ENCODE results near the gene OSBPL9.
"Not testable (repeated sequence)": the region's sequence is repeated elsewhere in the genome, so short reads cannot be mapped to it uniquely, and the experiment has no call there.

OSBPL9 gene

GRCh38 chr1:51717842-51718241 is 101.0 kb downstream of the OSBPL9 start:
- DNase-seq, result no peak

- no peak for DNase-seq
Measured at GRCh38 chr1:51719146-51719545, 102.3 kb downstream of the OSBPL9 start.

GRCh38 chr1:51724797-51725196 is 107.9 kb downstream of the OSBPL9 start:
- no peak for DNase-seq

GRCh38 chr1:51726051-51726450 is 109.2 kb downstream of the OSBPL9 start:
- no peak for DNase-seq

- no peak for DNase-seq
Measured at GRCh38 chr1:51726544-51727225, 109.8 kb downstream of the OSBPL9 start.

GRCh38 chr1:51727366-51727765 is 110.5 kb downstream of the OSBPL9 start:
- DNase-seq, result no peak

- no peak for DNase-seq
Measured at GRCh38 chr1:51728611-51729155, 111.8 kb downstream of the OSBPL9 start.

GRCh38 chr1:51729156-51729823 is 112.4 kb downstream of the OSBPL9 start:
- DNase-seq, result peak; percentile 93

- DNase-seq, result no peak
Measured at GRCh38 chr1:51729824-51730301, 113.0 kb downstream of the OSBPL9 start.

GRCh38 chr1:51731998-51732397 is 115.1 kb downstream of the OSBPL9 start:
- no peak for DNase-seq

- DNase-seq, result no peak
Measured at GRCh38 chr1:51732701-51733425, 116.0 kb downstream of the OSBPL9 start.

GRCh38 chr1:51733426-51733774 is 116.5 kb downstream of the OSBPL9 start:
- not testable (repeated sequence) for DNase-seq

GRCh38 chr1:51733793-51734522 is 117.1 kb downstream of the OSBPL9 start:
- DNase-seq, result no peak

- DNase-seq, result no peak
Measured at GRCh38 chr1:51734896-51735745, 118.2 kb downstream of the OSBPL9 start.

- DNase-seq, result no peak
Measured at GRCh38 chr1:51735746-51736254, 118.9 kb downstream of the OSBPL9 start.

GRCh38 chr1:51736702-51737101 is 119.8 kb downstream of the OSBPL9 start:
- DNase-seq, result no peak

- no peak for DNase-seq
Measured at GRCh38 chr1:51738681-51739080, 121.8 kb downstream of the OSBPL9 start.

- DNase-seq, result no peak
Measured at GRCh38 chr1:51740652-51741051, 123.8 kb downstream of the OSBPL9 start.

- no peak for DNase-seq
Measured at GRCh38 chr1:51741121-51741681, 124.3 kb downstream of the OSBPL9 start.

- no peak for DNase-seq
Measured at GRCh38 chr1:51744506-51745303, 127.8 kb downstream of the OSBPL9 start.

GRCh38 chr1:51745304-51745570 is 128.3 kb downstream of the OSBPL9 start:
- no peak for DNase-seq
